Spinal cord (tissue), 10 donors: ENCODE results near the gene ATXN1. TPM values are rescaled to one million over a fixed set of nuclear protein-coding genes. Genes with fewer than 3 reads are reported as not detected.

ENCODE experiments used
- DNase-seq, 6 donors: peaks; one replicate each; pipeline versions ENCODE4 v3.0.0 to v3.0.0-alpha.2; 2013 to 2015; ENCODE audit warnings: low spot score in 6 of 6, low read depth in 4 of 6
- H3K27ac ChIP-seq: one replicate; pipeline ENCODE4 v1.5.1; 2013; ENCODE audit warnings: low read depth, low read length, control low read depth
- H3K27me3 ChIP-seq: one replicate; pipeline ENCODE4 v1.6.1; 2013; ENCODE audit warnings: low read length; ENCODE audit not compliant: control insufficient read depth, insufficient read depth
- H3K36me3 ChIP-seq: one replicate; pipeline ENCODE4 v1.6.1; 2013; ENCODE audit warnings: low read length; ENCODE audit not compliant: control insufficient read depth, insufficient read depth
- H3K4me1 ChIP-seq: one replicate; pipeline ENCODE4 v1.6.1; 2013; ENCODE audit warnings: low read length; ENCODE audit not compliant: control insufficient read depth, insufficient read depth
- H3K4me3 ChIP-seq: one replicate; pipeline ENCODE4 v1.5.1; 2013; ENCODE audit warnings: low read depth, low read length, control low read depth
- H3K9me3 ChIP-seq: one replicate; pipeline ENCODE4 v1.6.1; 2013; ENCODE audit warnings: low read length; ENCODE audit not compliant: control insufficient read depth, insufficient read depth
- WGBS: methylation state at CpG from one replicate; pipeline ENCODE4 v1.1.5; 2013; ENCODE audit warnings: missing lambda C conversion rate; ENCODE audit not compliant: insufficient coverage; 5-methylcytosine and 5-hydroxymethylcytosine counted together
- polyA plus RNA-seq, 2 donors: library from polyadenylated mRNA; unstranded; fragments of 120-200 nt; gene quantifications; one replicate each; pipeline ENCODE4 v1.2.1, GENCODE V29; 2013; ENCODE audit not compliant: insufficient read length in 2 of 2
- total RNA-seq, 2 donors: library from RNA; depleted of rRNA in 1 of 2; stranded (reverse); fragments of 120-200 nt in 1 of 2; fragments of >200 nt in 1 of 2; gene quantifications; one replicate each; pipeline versions ENCODE4 v1.2.3 to v1.2.4, GENCODE V29; 2013 to 2014
- donor health status: healthy.

Gene ATXN1
- total and polyA plus RNA-seq, 4 donors: 20.2 to 50.1 (median 31.7) TPM

- Histone ChIP-seq H3K9me3 (no peaks in the 10 kb centered on the region), H3K4me1 (peaks cover 41% of the 10 kb centered on the region), H3K27ac (no peak overlapping the region), H3K36me3 (peaks cover 26% of the 10 kb centered on the region), H3K4me3 (no peak overlapping the region), H3K27me3 (no peaks in the 10 kb centered on the region)
- no peak for DNase-seq
- WGBS: no CpG with 5 or more reads among the region's 2 CpGs
Observed at GRCh38 chr6:16324184-16324583, 437.1 kb downstream of the ATXN1 start.

DNA sequence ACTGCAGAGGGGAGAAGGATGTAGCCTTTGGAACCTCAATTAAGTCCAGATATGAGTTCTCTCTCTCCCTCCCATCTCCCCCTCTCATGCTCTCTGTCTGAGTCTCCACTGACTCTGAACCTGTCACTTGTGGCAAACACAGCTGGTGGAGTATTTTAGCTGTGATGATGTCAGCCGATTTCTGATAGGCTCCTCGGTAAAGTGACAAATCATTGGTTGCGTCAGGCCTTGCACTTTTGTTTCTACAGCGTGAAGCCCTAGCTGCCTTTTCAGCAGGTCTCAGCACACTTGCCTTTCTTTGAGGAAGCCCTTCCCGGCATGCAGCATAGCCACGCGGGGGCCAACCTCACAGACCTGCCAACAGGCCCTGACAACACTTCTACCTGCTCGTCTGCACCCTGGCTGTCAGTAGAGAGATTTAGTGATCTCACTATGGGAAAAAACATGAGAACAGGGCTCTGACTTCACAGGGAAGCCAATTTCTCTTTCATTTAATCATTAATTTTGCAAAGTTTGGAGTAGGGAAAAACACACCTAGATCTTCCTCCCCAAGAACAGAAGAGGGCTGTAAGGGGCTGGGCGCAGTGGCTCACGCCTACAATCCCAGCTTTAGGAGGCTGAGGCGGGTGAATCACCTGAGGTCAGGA, 438.5 kb downstream of the ATXN1 start:
- Histone ChIP-seq H3K4me1 (peaks cover 45% of the 10 kb centered on the region), H3K27me3 (no peaks in the 10 kb centered on the region), H3K9me3 (no peaks in the 10 kb centered on the region), H3K27ac (no peak overlapping the region), H3K4me3 (no peak overlapping the region), H3K36me3 (peaks cover 21% of the 10 kb centered on the region)
- DNase-seq: peak in 2 of 6 donors; percentile 78 to 92
- 23% methylated on average over 7 of the region's 11 CpGs for WGBS

GRCh38 chr6:16321826-16322225, 439.4 kb downstream of the ATXN1 start:
- H3K27me3 ChIP-seq: no peaks in the 10 kb centered on the region
- no peak overlapping the region for H3K27ac ChIP-seq
- no peaks in the 10 kb centered on the region for H3K9me3 ChIP-seq
- H3K4me1 ChIP-seq: peaks cover 45% of the 10 kb centered on the region
- WGBS: 90% methylated on average over 2 of the region's 11 CpGs
- no peak overlapping the region for H3K4me3 ChIP-seq
- peaks cover 14% of the 10 kb centered on the region for H3K36me3 ChIP-seq
- DNase-seq: no peak

DNA sequence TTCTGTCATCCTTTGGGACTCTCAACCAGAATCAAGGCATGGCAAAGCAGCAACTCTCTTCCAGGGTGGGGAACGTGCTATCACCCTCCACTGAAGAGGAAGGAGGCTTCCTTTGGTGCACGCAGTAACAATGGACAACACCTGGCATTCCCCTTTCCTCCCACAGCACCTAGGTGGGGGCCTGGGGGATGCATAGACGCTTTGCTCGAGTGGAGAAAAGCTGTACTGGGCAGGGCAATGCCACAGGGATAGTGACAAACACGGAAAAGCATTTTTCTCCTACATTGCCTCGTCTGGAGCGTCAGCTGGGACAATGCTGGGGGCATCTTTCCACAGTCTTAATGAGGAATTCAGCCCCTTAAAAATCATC, 439.9 kb downstream of the ATXN1 start:
- Histone ChIP-seq H3K4me3 (no peak overlapping the region), H3K27ac (no peak overlapping the region)
- 85% methylated on average over 5 of the region's 7 CpGs for WGBS

GRCh38 chr6:16320533-16321340, 440.5 kb downstream of the ATXN1 start:
- 68% methylated on average over 5 of the region's 21 CpGs for WGBS
- H3K9me3 ChIP-seq: no peaks in the 10 kb centered on the region
- H3K36me3 ChIP-seq: peaks cover 6% of the 10 kb centered on the region
- DNase-seq: peak in 1 of 6 donors; percentile 24
- H3K27ac ChIP-seq: peak overlapping the region; percentile 85
- H3K4me3 ChIP-seq: no peak overlapping the region
- peaks cover 45% of the 10 kb centered on the region for H3K4me1 ChIP-seq
- H3K27me3 ChIP-seq: no peaks in the 10 kb centered on the region

More for the DNA sequence above, 439.9 kb downstream of the ATXN1 start:
- Histone ChIP-seq H3K9me3 (no peaks in the 10 kb centered on the region), H3K36me3 (peaks cover 9% of the 10 kb centered on the region), H3K4me1 (peaks cover 45% of the 10 kb centered on the region), H3K27me3 (no peaks in the 10 kb centered on the region)
- DNase-seq: no peak

DNA sequence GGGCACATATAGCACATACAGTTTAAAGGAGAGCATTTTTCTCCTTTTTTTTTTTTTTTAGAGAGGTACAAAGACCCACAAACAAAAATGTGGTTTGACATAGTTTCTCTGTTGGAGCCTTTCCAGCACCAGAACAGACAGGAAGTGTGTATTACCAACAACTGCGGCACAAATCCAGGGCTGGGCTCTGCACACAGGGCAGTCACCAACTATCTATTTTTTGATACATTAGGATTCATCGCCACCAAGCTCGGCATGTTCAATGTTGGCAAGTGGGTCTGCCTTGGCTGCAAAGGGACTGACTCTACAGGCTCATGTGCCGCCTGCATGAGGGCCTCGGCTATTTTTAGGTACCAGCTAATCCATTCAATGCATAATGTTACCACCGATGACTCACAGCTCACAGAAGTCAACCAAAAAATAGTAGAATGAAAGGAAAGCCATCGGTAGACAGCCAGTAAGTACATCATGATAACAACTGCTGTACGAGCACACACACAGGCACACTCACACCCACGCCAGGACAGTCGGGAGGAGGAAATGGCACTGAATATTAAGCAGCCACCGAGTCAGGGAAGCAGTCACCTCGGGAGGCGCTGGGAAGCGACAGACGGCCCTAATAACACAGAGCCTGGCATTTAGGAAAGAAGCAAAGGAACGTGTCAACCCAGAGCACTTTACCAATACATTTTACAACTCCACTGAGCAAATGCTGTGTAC, 441.3 kb downstream of the ATXN1 start:
- Histone ChIP-seq H3K4me1 (peaks cover 45% of the 10 kb centered on the region), H3K9me3 (no peaks in the 10 kb centered on the region), H3K27ac (peak overlapping the region; percentile 85), H3K4me3 (no peak overlapping the region), H3K36me3 (peaks cover 6% of the 10 kb centered on the region), H3K27me3 (no peaks in the 10 kb centered on the region)
- DNase-seq: peak in 3 of 6 donors; percentile 59 to 88 (median 82)
- 6% methylated on average over 6 of the region's 16 CpGs for WGBS

DNA sequence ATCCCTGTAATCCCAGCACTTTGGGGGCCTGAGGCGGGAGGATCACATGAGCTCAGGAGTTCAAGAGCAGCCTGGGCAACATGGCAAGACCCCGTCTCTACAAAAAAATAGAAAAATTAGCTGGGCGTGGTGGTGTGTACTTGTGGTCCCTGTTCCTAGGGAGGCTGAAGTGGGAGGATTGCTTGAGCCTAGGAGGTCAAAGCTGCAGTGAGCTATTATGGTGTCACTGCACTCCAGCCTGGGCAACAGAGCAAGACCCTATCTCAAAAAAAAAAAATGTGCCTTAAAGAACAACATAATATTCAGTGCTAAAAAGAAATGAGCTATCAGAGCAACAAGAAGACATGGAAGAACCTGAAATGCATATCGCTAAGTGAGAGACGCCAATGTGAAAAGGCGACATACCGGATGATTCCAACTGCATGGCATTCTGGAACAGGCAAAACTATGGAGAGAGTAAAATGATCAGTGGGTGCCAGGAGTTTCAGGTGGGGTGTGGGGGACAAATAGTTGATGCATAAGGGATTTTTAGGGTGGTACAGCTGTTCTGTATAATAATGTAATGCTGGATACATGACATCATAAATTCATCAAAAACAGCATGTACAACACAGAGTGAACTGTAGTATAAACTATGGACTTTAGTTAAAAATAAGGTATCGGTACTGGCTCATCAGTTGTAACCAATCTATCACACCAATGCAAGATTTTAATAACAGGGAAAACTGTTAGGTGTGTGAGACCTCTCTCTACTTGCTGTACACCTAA, 442.1 kb downstream of the ATXN1 start:
- H3K4me3 ChIP-seq: no peak overlapping the region
- H3K27me3 ChIP-seq: no peaks in the 10 kb centered on the region
- no peaks in the 10 kb centered on the region for H3K9me3 ChIP-seq
- DNase-seq: no peak
- peaks cover 45% of the 10 kb centered on the region for H3K4me1 ChIP-seq
- H3K27ac ChIP-seq: peak overlapping the region; percentile 61
- H3K36me3 ChIP-seq: peaks cover 6% of the 10 kb centered on the region
- 95% methylated on average over 7 of the region's 8 CpGs for WGBS

DNA sequence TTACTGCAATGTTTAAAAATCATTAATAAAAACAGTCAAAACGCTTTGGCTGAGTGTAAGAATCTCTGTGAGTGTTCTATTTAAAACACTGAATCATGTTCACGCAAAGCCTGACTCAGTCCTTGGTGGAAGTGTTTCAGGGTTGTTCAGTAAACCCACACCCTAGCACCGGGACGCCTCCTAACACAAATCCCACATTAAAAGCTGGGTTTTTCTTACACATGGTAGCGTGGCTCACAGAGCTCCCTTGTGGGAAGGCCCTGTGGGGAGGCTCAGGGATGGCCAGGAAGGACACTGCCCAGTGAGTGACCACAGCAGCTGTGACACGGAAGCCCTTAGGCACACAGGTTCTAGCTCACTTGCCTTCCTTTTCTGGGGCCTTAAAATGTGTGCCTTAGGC, 442.7 kb downstream of the ATXN1 start:
- Histone ChIP-seq H3K9me3 (no peaks in the 10 kb centered on the region), H3K36me3 (peaks cover 6% of the 10 kb centered on the region), H3K27ac (peak overlapping the region; percentile 61), H3K4me1 (peaks cover 40% of the 10 kb centered on the region), H3K4me3 (no peak overlapping the region), H3K27me3 (no peaks in the 10 kb centered on the region)
- 75% methylated on average over 2 of the region's 6 CpGs for WGBS
- no peak for DNase-seq

- 29% methylated on average over 1 of the region's 7 CpGs for WGBS
- peak in 2 of 6 donors; percentile 36 to 70 for DNase-seq
Observed at GRCh38 chr6:16316741-16317251, 444.5 kb downstream of the ATXN1 start.

More at GRCh38 chr6:16316741-16317251, 444.5 kb downstream of the ATXN1 start:
- H3K4me1 ChIP-seq: peaks cover 26% of the 10 kb centered on the region
- no peaks in the 10 kb centered on the region for H3K9me3 ChIP-seq
- no peak overlapping the region for H3K4me3 ChIP-seq
- no peaks in the 10 kb centered on the region for H3K27me3 ChIP-seq
- H3K36me3 ChIP-seq: peaks cover 3% of the 10 kb centered on the region
- H3K27ac ChIP-seq: no peak overlapping the region
